ENCODE data around the gene PIK3C2G. TPM values are rescaled to one million over a fixed set of nuclear protein-coding genes. Genes with fewer than 3 reads are reported as not detected.

The PIK3C2G gene
- total and polyA plus RNA-seq, 2 of the 13 experiments (the other 11 are each of a cell fraction or from before 2014, with no cell fraction given), result not detected

GRCh38 chr12:18343708-18344107 is 82.4 kb downstream of the PIK3C2G start:
- Histone ChIP-seq H3K27me3 (ENCODE audit: control insufficient read depth in 1 of 2, insufficient read depth in 2 of 2, low read length in 2 of 2) (no peaks in the 10 kb centered on the region), H3K79me2 (ENCODE audit: insufficient read depth, low read length) (no peaks in the 10 kb centered on the region), H4K20me1 (ENCODE audit: insufficient read depth, low read length) (no peaks in the 10 kb centered on the region), H3K4me2 (ENCODE audit: low read depth, low read length) (no peak overlapping the region), H2AFZ (ENCODE audit: low read length) (no peak overlapping the region), H3K9ac (ENCODE audit: insufficient read depth, low read depth, low read length) (no peak overlapping the region), H3K4me1 (ENCODE audit: insufficient read depth, low read length) (no peaks in the 10 kb centered on the region), H3K9me3 (ENCODE audit: low read length) (no peaks in the 10 kb centered on the region), H3K27ac (ENCODE audit: extremely low read length, insufficient read depth, low read length) (no peak overlapping the region), H3K4me3 (replicated peaks in 1 of 3; ENCODE audit: insufficient read depth in 1 of 3, low read depth in 2 of 3, low read length in 3 of 3) (no peak overlapping the region), H3K36me3 (replicated peaks in 1 of 2; ENCODE audit: control insufficient read depth in 1 of 2, insufficient read depth in 2 of 2, low read length in 2 of 2) (no peaks in the 10 kb centered on the region)
- no peak for DNase-seq (ENCODE audit: low spot score)
- whole genome bisulfite sequencing (ENCODE audit: low lambda C conversion rate), result 3% methylated on average over 4 of the region's 4 CpGs
- intact Hi-C loops (cut with micrococcal nuclease; ENCODE audit: unreplicated experiment) (no loop called here), in situ Hi-C loops (cut with HindIII; ENCODE audit: extremely low pct_ligation_motif_present, low pct_unique_long_range_greater_than_20kb) (no loop called here)
- POLR2A ChIA-PET, result no interaction called here
- FAIRE-seq, result no peak
- CTCF ChIA-PET (ENCODE audit: low intra/inter-chr PET ratio, low total read pairs), result no interaction called here
- ATAC-seq, result no peak
- TF ChIP-seq SMC3 (IDR thresholded peaks at IDR 0.05; ENCODE audit: low read length) (no peak), ZNF761 (CRISPR knock-in tag; conservative IDR thresholded peaks at IDR 0.05) (no peak), HES4 (CRISPR knock-in tag; IDR thresholded peaks at IDR 0.05; ENCODE audit: borderline replicate concordance) (no peak), EP300 (IDR thresholded peaks at IDR 0.05; ENCODE audit: low read depth in 2 of 2, low read length in 2 of 2) (no peak), EP300 (CRISPR knock-in tag; IDR thresholded peaks at IDR 0.05; ENCODE audit: borderline replicate concordance) (no peak)
- BruUV-seq (replicated peaks), result no TSS peak

- intact Hi-C loops (cut with micrococcal nuclease; ENCODE audit: unreplicated experiment), result no loop called here
- no peaks in the 10 kb centered on the region for H4K20me1 ChIP-seq (ENCODE audit: insufficient read depth, low read length)
- H3K4me2 ChIP-seq (ENCODE audit: low read depth, low read length), result no peak overlapping the region
- BruUV-seq (replicated peaks), result no TSS peak
- no peak overlapping the region for H3K4me3 ChIP-seq (replicated peaks in 1 of 3; ENCODE audit: insufficient read depth in 1 of 3, low read depth in 2 of 3, low read length in 3 of 3)
- H2AFZ ChIP-seq (ENCODE audit: low read length), result no peak overlapping the region
- ATAC-seq (no peak), DNase-seq (ENCODE audit: low spot score) (no peak), FAIRE-seq (no peak)
- no peak for TF ChIP-seq ZNF503 (CRISPR knock-in tag; IDR thresholded peaks at IDR 0.05)
- no peak for TF ChIP-seq FOXK2 (IDR thresholded peaks at IDR 0.05)
- no peak for TF ChIP-seq STAT5B (CRISPR knock-in tag; IDR thresholded peaks at IDR 0.05)
- TF ChIP-seq ZNF879 (CRISPR knock-in tag; IDR thresholded peaks at IDR 0.05), result no peak
- ChIA-PET POLR2A (no interaction called here), CTCF (ENCODE audit: low intra/inter-chr PET ratio, low total read pairs) (no interaction called here)
- H3K27ac ChIP-seq (ENCODE audit: extremely low read length, insufficient read depth, low read length), result no peak overlapping the region
- 30% methylated on average over 3 of the region's 3 CpGs for WGBS (ENCODE audit: low lambda C conversion rate)
- H3K9ac ChIP-seq (ENCODE audit: insufficient read depth, low read depth, low read length), result no peak overlapping the region
- no peaks in the 10 kb centered on the region for H3K27me3 ChIP-seq (ENCODE audit: control insufficient read depth in 1 of 2, insufficient read depth in 2 of 2, low read length in 2 of 2)
- H3K36me3 ChIP-seq (replicated peaks in 1 of 2; ENCODE audit: control insufficient read depth in 1 of 2, insufficient read depth in 2 of 2, low read length in 2 of 2), result no peaks in the 10 kb centered on the region
- H3K9me3 ChIP-seq (ENCODE audit: low read length), result no peaks in the 10 kb centered on the region
- H3K79me2 ChIP-seq (ENCODE audit: insufficient read depth, low read length), result no peaks in the 10 kb centered on the region
- in situ Hi-C loops (cut with HindIII; ENCODE audit: extremely low pct_ligation_motif_present, low pct_unique_long_range_greater_than_20kb), result no loop called here
- H3K4me1 ChIP-seq (ENCODE audit: insufficient read depth, low read length), result no peaks in the 10 kb centered on the region
Observed at GRCh38 chr12:18345021-18345735, 83.9 kb downstream of the PIK3C2G start.
